GM12892 (cell line): ENCODE results near the gene CAMK1D.

ENCODE experiments used
- POLR2A ChIP-seq: IDR thresholded peaks from 2 replicates; pipeline ENCODE4 v1.6.1; 2011; ENCODE audit warnings: low read depth, low read length, control low read depth
- POLR2AphosphoS5 ChIP-seq: IDR thresholded peaks from 2 replicates; pipeline ENCODE4 v1.6.1; 2011; ENCODE audit warnings: low read depth, low read length, control low read depth
- TAF1 ChIP-seq: IDR thresholded peaks from 2 replicates; pipeline ENCODE4 v1.6.1; 2011; ENCODE audit warnings: low read depth, mild to moderate bottlenecking, control low read depth, low read length, borderline replicate concordance

DNA sequence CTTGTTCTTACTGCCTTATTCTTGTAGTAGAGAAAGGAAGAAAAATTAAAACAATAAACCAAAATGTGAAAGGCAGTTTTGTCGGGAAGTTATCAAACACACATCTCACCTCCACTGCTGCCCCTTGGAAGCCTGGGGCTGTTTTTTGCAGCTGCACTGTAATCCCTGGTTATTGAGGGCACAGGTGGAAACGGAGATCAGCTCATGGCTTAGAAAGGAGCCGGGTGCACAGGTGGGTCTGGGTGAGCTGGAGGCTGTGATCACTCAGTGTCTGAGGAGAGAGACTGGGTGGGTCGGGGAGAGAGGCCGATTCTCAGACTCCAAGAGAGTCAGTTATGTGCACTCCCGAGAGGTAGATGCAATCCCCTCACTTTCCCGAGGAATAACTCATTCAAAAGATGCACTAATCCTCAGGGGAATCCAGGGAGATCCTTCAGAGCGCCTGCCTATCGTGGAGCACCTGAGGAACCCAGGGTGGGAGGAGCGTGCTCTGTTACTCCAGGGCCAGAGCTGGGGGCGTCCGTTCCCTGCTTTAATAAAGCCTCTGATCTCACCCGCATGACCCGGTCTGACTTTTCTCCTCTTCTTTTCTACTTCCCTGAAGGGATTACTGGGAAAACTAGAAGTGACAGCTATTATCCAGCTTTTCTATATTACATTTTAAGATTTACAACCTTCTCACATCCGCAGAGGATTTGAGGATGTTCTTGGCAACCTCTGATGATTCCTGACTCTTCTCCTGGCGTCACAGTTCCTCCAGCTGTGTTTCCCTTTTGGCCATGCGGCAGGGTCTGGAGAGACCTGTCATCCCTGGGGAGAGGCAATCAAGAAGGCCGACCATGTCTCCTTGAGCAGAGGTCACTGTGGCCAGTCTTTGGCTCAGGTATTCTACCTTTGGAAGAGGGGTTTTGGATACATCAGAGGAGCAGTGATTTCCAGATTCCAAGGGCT, 82.1 kb downstream of the CAMK1D start:
- TF ChIP-seq POLR2AphosphoS5 (no peak), POLR2A (no peak), TAF1 (no peak)
